ENCODE results near the gene SLC12A7.

SLC12A7 gene

GRCh38 chr5:1125030-1125357 lies 13.1 kb upstream of the SLC12A7 start:
- DNase-seq (ENCODE audit: low read depth) = no peak

- DNase-seq (ENCODE audit: low read depth) = no peak
Measured at GRCh38 chr5:1124205-1125029, 12.6 kb upstream of the SLC12A7 start.

- no peak for DNase-seq (ENCODE audit: low read depth)
Measured at GRCh38 chr5:1123418-1124147, 11.7 kb upstream of the SLC12A7 start.

GRCh38 chr5:1122511-1123294 lies 10.8 kb upstream of the SLC12A7 start:
- no peak for DNase-seq (ENCODE audit: low read depth)

- no peak for DNase-seq (ENCODE audit: low read depth)
Measured at GRCh38 chr5:1121891-1122290, 10.0 kb upstream of the SLC12A7 start.

GRCh38 chr5:1121044-1121443 lies 9.2 kb upstream of the SLC12A7 start:
- no peak for DNase-seq (ENCODE audit: low read depth)

- DNase-seq (ENCODE audit: low read depth) = no peak
Measured at GRCh38 chr5:1120236-1120999, 8.6 kb upstream of the SLC12A7 start.

- DNase-seq (ENCODE audit: low read depth) = no peak
Measured at GRCh38 chr5:1119312-1119831, 7.5 kb upstream of the SLC12A7 start.

GRCh38 chr5:1118738-1119137 lies 6.9 kb upstream of the SLC12A7 start:
- DNase-seq (ENCODE audit: low read depth) = no peak

- no peak for DNase-seq (ENCODE audit: low read depth)
Measured at GRCh38 chr5:1118231-1118698, 6.4 kb upstream of the SLC12A7 start.

- DNase-seq (ENCODE audit: low read depth) = no peak
Measured at GRCh38 chr5:1116977-1117376, 5.1 kb upstream of the SLC12A7 start.

GRCh38 chr5:1116109-1116740 lies 4.4 kb upstream of the SLC12A7 start:
- no peak for DNase-seq (ENCODE audit: low read depth)

- no peak for DNase-seq (ENCODE audit: low read depth)
Measured at GRCh38 chr5:1115123-1115815, 3.4 kb upstream of the SLC12A7 start.

- DNase-seq (ENCODE audit: low read depth) = no peak
Measured at GRCh38 chr5:1113805-1114586, 2.1 kb upstream of the SLC12A7 start.

GRCh38 chr5:1113332-1113690 lies 1.4 kb upstream of the SLC12A7 start:
- no peak for DNase-seq (ENCODE audit: low read depth)

GRCh38 chr5:1112596-1113331 lies 901 bp upstream of the SLC12A7 start:
- DNase-seq (ENCODE audit: low read depth) = no peak

- DNase-seq (ENCODE audit: low read depth) = no peak
Measured at GRCh38 chr5:1111241-1111726, 579 bp downstream of the SLC12A7 start.

- DNase-seq (ENCODE audit: low read depth) = no peak
Measured at GRCh38 chr5:1110307-1111240, 1.3 kb downstream of the SLC12A7 start.
